22Rv1 (cell line): ENCODE results near the gene ZKSCAN2.

Source experiments
- H3K27ac ChIP-seq: fragments of 450-650 bp; 2 replicates; pipeline ENCODE4 v1.5.1; 2017
- CTCF ChIP-seq: fragments of 450-650 bp; IDR thresholded peaks from 2 replicates; pipeline ENCODE4 v1.5.1; 2017; ENCODE audit warnings: mild to moderate bottlenecking
- ZFX ChIP-seq: fragments of 450-650 bp; IDR thresholded peaks from 2 replicates; pipeline ENCODE4 v1.6.1; 2017; ENCODE audit warnings: antibody characterized with exemption, borderline replicate concordance

The ZKSCAN2 gene

GRCh38 chr16:25212636-25213035 lies 45.0 kb downstream of the ZKSCAN2 start:
- no peak for TF ChIP-seq CTCF
- no peak for TF ChIP-seq ZFX
- no peak overlapping the region for H3K27ac ChIP-seq

GRCh38 chr16:25210758-25211157 lies 46.9 kb downstream of the ZKSCAN2 start:
- no peak overlapping the region for H3K27ac ChIP-seq
- no peak for TF ChIP-seq CTCF
- no peak for TF ChIP-seq ZFX

GRCh38 chr16:25199457-25199856 lies 58.2 kb downstream of the ZKSCAN2 start:
- TF ChIP-seq CTCF (no peak), ZFX (no peak)
- no peak overlapping the region for H3K27ac ChIP-seq

GRCh38 chr16:25198021-25198420 lies 59.6 kb downstream of the ZKSCAN2 start:
- TF ChIP-seq CTCF (no peak), ZFX (no peak)
- H3K27ac ChIP-seq, result no peak overlapping the region

GRCh38 chr16:25194273-25194878 lies 63.3 kb downstream of the ZKSCAN2 start:
- no peak overlapping the region for H3K27ac ChIP-seq
- TF ChIP-seq CTCF (no peak), ZFX (no peak)

GRCh38 chr16:25192096-25192495 lies 65.5 kb downstream of the ZKSCAN2 start:
- TF ChIP-seq CTCF (no peak), ZFX (no peak)
- H3K27ac ChIP-seq, result no peak overlapping the region

- no peak overlapping the region for H3K27ac ChIP-seq
- TF ChIP-seq CTCF (no peak), ZFX (no peak)
Observed at GRCh38 chr16:25189305-25189704, 68.3 kb downstream of the ZKSCAN2 start.
